PC-9 (cell line): ENCODE data around the gene GAPDH. TPM values are rescaled to one million over a fixed set of nuclear protein-coding genes. Genes with fewer than 3 reads are reported as not detected.
"Not testable (repeated sequence)": the region's sequence is repeated elsewhere in the genome, so short reads cannot be mapped to it uniquely, and the experiment has no call there.

ENCODE experiments used
- BruUV-seq: library from RNA; stranded (reverse); fragments of 400-500 nt; replicated peaks from 2 replicates; lab custom pipeline; 2021; lab: Mats Ljungman, UMichigan
- CTCF ChIA-PET: fragments of 300-600 bp; sonication (Branson Sonifier 250); formaldehyde crosslinking; loops from one replicate; lab custom pipeline; 2022; ENCODE audit warnings: antibody characterized with exemption; lab: Charles Lee
- POLR2A ChIA-PET: fragments of 300-600 bp; sonication (Branson Sonifier 250); formaldehyde crosslinking; loops from one replicate; lab custom pipeline; 2022; ENCODE audit warnings: antibody characterized with exemption; ENCODE audit not compliant: unreplicated experiment; lab: Charles Lee
- DNase-seq, 2 experiments: peaks; one replicate each; pipeline versions ENCODE4 v3.0.0 to v3.0.0-alpha.2; 2015 to 2022; ENCODE audit warnings: mixed read lengths in 1 of 2
- H2AFZ ChIP-seq: fragments of 200-600 bp; sonication (generic); 2 replicates; pipeline ENCODE4 v1.8.1; 2017; ENCODE audit warnings: antibody characterized with exemption
- H3F3A ChIP-seq: fragments of 200-600 bp; sonication (generic); 2 replicates; pipeline ENCODE4 v1.8.1; 2017; ENCODE audit warnings: antibody characterized with exemption, mild to moderate bottlenecking, low read depth; ENCODE audit not compliant: insufficient read depth
- H3K27ac ChIP-seq: fragments of 200-600 bp; sonication (generic); 2 replicates; pipeline ENCODE4 v1.6.1; 2016; ENCODE audit warnings: mixed run types
- H3K27me3 ChIP-seq: fragments of 200-600 bp; sonication (generic); 2 replicates; pipeline ENCODE4 v1.6.1; 2016; ENCODE audit warnings: low read depth, mixed run types; ENCODE audit not compliant: insufficient read depth
- H3K36me3 ChIP-seq: fragments of 200-600 bp; sonication (generic); 2 replicates; pipeline ENCODE4 v1.6.1; 2016; ENCODE audit warnings: low read depth, mixed run types
- H3K4me1 ChIP-seq: fragments of 200-600 bp; sonication (generic); replicated peaks from 2 replicates; pipeline ENCODE4 v1.6.1; 2016; ENCODE audit warnings: mixed run types; ENCODE audit not compliant: insufficient read depth
- H3K4me2 ChIP-seq: fragments of 200-600 bp; sonication (generic); 2 replicates; pipeline ENCODE4 v1.6.1; 2017; ENCODE audit warnings: mixed run types
- H3K4me3 ChIP-seq: fragments of 200-600 bp; sonication (generic); 2 replicates; pipeline ENCODE4 v1.6.1; 2016; ENCODE audit warnings: mixed run types
- H3K79me2 ChIP-seq: fragments of 200-600 bp; sonication (generic); 2 replicates; pipeline ENCODE4 v1.6.1; 2017; ENCODE audit warnings: low read depth, mixed run types
- H3K9me2 ChIP-seq: fragments of 200-600 bp; sonication (generic); 2 replicates; pipeline ENCODE4 v1.8.1; 2017; ENCODE audit warnings: mild to moderate bottlenecking; ENCODE audit not compliant: insufficient read depth
- H3K9me3 ChIP-seq: fragments of 200-600 bp; sonication (generic); 2 replicates; pipeline ENCODE4 v1.8.1; 2016; ENCODE audit warnings: low read depth; ENCODE audit not compliant: insufficient read depth
- H4K20me1 ChIP-seq: fragments of 200-600 bp; sonication (generic); 2 replicates; pipeline ENCODE4 v1.8.1; 2017; ENCODE audit not compliant: insufficient read depth
- EZH2 ChIP-seq: fragments of 200-600 bp; sonication (generic); IDR thresholded peaks from 2 replicates; pipeline ENCODE4 v1.8.0; 2017; ENCODE audit warnings: antibody characterized with exemption, low read depth
- intact Hi-C: fragments of 100-400 bp; cut with micrococcal nuclease; formaldehyde crosslinking; loops from one replicate; pipeline ENCODE4 v1.10.0; 2022; ENCODE audit not compliant: unreplicated experiment
- total RNA-seq: library from RNA; stranded (reverse); gene quantifications from 2 replicates; pipeline ENCODE4 v1.2.3, GENCODE V29; 2021
- TF ChIP-seq, protein P1 (sequence below): fragments of 200-600 bp; sonication (generic); conservative IDR thresholded peaks from 2 replicates; pipeline ENCODE4 v1.6.1; 2017; ENCODE audit warnings: mixed run types, antibody characterized with exemption, mild to moderate bottlenecking, moderate library complexity

The GAPDH gene
- total RNA-seq, 1 experiment from 2014 or later: 8,169 TPM

GRCh38 chr12:6555018-6555691, 20.8 kb downstream of the GAPDH start:
- no TSS peak for BruUV-seq
- Histone ChIP-seq H3K36me3 (peaks cover 26% of the 10 kb centered on the region), H3K4me3 (no peak overlapping the region), H3K4me2 (no peak overlapping the region), H3K27ac (no peak overlapping the region), H3F3A (peaks cover 41% of the 10 kb centered on the region; the same call in 1 of the 2 replicates), H3K4me1 (no peaks in the 10 kb centered on the region), H3K79me2 (no peaks in the 10 kb centered on the region), H3K27me3 (no peaks in the 10 kb centered on the region), H2AFZ (no peak overlapping the region), H3K9me3 (no peaks in the 10 kb centered on the region), H3K9me2 (no peaks in the 10 kb centered on the region), H4K20me1 (peaks cover 20% of the 10 kb centered on the region)
- CTCF ChIA-PET: interaction anchor here (1.0 kb wide), 1 partner anchor 23 kb away, joined by 3 read pairs; no protein-coding TSS in a partner anchor
- intact Hi-C loops: loop anchor here (5.0 kb wide), 1 partner anchor 133 kb away; no protein-coding TSS in a partner anchor
- POLR2A ChIA-PET: interaction anchor here (0.6 kb wide), 1 partner anchor 54 kb away, joined by 3 read pairs; no protein-coding TSS in a partner anchor
- TF ChIP-seq, protein P1, sequence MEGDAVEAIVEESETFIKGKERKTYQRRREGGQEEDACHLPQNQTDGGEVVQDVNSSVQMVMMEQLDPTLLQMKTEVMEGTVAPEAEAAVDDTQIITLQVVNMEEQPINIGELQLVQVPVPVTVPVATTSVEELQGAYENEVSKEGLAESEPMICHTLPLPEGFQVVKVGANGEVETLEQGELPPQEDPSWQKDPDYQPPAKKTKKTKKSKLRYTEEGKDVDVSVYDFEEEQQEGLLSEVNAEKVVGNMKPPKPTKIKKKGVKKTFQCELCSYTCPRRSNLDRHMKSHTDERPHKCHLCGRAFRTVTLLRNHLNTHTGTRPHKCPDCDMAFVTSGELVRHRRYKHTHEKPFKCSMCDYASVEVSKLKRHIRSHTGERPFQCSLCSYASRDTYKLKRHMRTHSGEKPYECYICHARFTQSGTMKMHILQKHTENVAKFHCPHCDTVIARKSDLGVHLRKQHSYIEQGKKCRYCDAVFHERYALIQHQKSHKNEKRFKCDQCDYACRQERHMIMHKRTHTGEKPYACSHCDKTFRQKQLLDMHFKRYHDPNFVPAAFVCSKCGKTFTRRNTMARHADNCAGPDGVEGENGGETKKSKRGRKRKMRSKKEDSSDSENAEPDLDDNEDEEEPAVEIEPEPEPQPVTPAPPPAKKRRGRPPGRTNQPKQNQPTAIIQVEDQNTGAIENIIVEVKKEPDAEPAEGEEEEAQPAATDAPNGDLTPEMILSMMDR: no peak
- no peak for TF ChIP-seq EZH2
- no peak for DNase-seq

GRCh38 chr12:6556496-6556817, 22.1 kb downstream of the GAPDH start:
- H3K4me1 ChIP-seq, H3K27ac ChIP-seq, H3K79me2 ChIP-seq, H3K9me2 ChIP-seq, DNase-seq, H3K27me3 ChIP-seq, H2AFZ ChIP-seq, H3K9me3 ChIP-seq, H3K4me2 ChIP-seq, CTCF ChIA-PET, H3K4me3 ChIP-seq, BruUV-seq: not testable (repeated sequence)
- peaks cover 20% of the 10 kb centered on the region for H4K20me1 ChIP-seq
- POLR2A ChIA-PET: interaction anchor here (0.6 kb wide), 1 partner anchor 21 kb away, joined by 3 read pairs; no protein-coding TSS in a partner anchor
- intact Hi-C loops: loop anchor here (5.0 kb wide), 1 partner anchor 134 kb away; no protein-coding TSS in a partner anchor
- H3K36me3 ChIP-seq: peaks cover 37% of the 10 kb centered on the region
- H3F3A ChIP-seq: peaks cover 54% of the 10 kb centered on the region; the same call in 1 of the 2 replicates

DNA sequence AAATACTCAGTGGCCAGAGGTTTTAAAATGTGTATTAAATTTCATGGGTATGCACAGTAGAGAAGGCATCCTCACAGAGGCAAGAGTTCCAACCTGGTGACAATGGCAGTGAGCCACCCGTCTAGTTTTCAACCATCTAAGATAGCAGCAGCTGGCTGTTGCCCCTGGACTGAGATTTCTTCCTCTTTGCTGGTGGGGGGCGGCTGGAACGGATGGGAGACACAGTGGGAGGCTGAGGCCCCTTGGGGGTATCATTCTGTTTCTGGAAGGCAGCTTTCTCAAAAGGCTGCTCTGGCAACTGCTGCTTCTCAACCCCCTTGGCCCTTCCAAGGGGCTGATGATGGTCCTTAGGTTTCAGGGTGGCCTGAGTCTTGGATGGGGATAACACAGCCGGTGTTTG, 22.5 kb downstream of the GAPDH start:
- H3K4me1 ChIP-seq: no peaks in the 10 kb centered on the region
- H4K20me1 ChIP-seq: peaks cover 20% of the 10 kb centered on the region

More for the DNA sequence above, 22.5 kb downstream of the GAPDH start:
- DNase-seq: no peak
- no peak overlapping the region for H3K4me3 ChIP-seq
- no peaks in the 10 kb centered on the region for H3K27me3 ChIP-seq
- H2AFZ ChIP-seq: no peak overlapping the region
- TSS peak; percentile 24 for BruUV-seq
- no peak overlapping the region for H3K27ac ChIP-seq
- TF ChIP-seq, protein P1: no peak
- no peak for TF ChIP-seq EZH2
- intact Hi-C loops: loop anchor here (5.0 kb wide), 1 partner anchor 135 kb away; no protein-coding TSS in a partner anchor
- no peaks in the 10 kb centered on the region for H3K9me2 ChIP-seq
- H3K79me2 ChIP-seq: peaks cover under 1% of the 10 kb centered on the region; the same call in 1 of the 2 replicates
- no peak overlapping the region for H3K4me2 ChIP-seq
- H3K9me3 ChIP-seq: no peaks in the 10 kb centered on the region
- H3F3A ChIP-seq: peaks cover 58% of the 10 kb centered on the region; the same call in 1 of the 2 replicates
- ChIA-PET CTCF (interaction anchor here (0.5 kb wide), 1 partner anchor 39 kb away, joined by 4 read pairs; no protein-coding TSS in a partner anchor), POLR2A (no interaction called here)
- peaks cover 39% of the 10 kb centered on the region for H3K36me3 ChIP-seq
